Suppressor macrophage treated with lipopolysaccharide for 4 hours (primary cell): Measurements from ENCODE around the gene SYNJ2.

Experiments used
- DNase-seq: peaks from one replicate; pipeline ENCODE4 v3.0.0-alpha.2; 2020

Gene SYNJ2

GRCh38 chr6:157999168-158000051, 17.7 kb downstream of the SYNJ2 start:
- no peak for DNase-seq

DNA sequence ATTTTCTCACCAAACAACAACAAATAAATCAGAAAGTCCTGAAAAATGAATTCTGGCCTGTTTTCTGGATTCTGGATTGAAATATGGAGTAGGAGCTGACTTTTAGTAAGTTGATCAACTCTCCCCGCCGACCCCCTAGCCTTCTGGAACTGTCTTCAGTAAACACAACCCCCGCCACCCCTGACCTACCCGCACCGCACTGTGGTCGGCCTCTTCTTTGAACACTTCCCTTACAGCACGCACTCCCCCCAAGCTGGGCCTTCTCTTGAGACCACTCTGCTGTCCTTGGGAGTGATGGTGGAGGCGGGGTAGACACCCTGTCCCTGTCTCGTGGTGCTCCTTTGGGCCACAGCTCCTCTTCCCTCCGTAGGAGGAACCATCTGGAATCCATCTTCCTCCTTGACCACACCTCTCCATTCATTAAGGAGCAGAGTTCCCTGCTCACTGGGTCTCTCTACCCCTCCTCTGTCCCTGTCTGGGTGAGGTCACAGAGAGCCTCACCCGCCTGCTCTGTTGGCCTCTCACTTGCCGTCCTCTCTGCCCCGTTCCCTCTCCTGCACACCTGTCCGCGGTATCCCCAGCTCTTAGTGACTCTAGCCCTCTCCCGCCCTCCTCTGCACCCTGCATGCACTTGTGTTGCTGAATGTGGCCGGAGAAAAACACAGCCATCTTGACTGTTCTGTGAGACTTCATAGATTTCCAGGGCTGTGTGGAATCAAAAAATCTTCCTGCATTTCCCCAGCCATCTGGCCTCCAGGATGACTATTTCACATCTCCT, 19.1 kb downstream of the SYNJ2 start:
- DNase-seq = no peak

- DNase-seq = no peak
These were observed 20.7 kb downstream of the SYNJ2 start for GRCh38 chr6:158002249-158002950.

- DNase-seq = no peak
These were observed 21.5 kb downstream of the SYNJ2 start for GRCh38 chr6:158002951-158003853.

- peak; percentile 67 for DNase-seq
These were observed 22.4 kb downstream of the SYNJ2 start for GRCh38 chr6:158003910-158004700.

- DNase-seq = no peak
These were observed 23.0 kb downstream of the SYNJ2 start for GRCh38 chr6:158004701-158005095.

DNA sequence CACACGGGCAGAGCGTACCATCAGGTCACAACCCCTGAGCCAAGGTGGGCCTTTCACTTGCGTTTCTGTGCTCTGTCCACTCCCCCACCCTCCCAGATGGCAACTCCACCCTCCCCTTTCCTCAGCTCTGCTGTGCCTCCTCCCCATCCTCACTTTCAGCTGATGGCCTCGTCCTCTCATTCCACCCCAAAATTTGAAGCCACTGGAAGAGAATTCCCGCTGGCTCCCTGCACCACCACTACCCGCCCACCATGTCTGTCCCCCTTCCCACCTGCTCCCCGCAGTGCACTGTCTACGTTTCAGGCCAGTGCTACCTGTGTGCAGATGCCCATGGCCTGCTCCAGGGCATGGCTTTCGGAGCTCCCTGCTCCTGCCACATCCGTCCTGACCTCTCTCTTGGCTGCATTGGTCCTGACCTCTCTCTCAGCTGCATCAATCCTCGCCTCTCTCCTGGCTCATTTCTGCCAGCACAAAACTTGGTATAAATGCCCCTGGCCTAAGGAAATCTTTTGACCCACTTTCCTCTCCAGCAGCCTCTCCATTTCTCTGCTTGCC, 24.0 kb downstream of the SYNJ2 start:
- no peak for DNase-seq

- no peak for DNase-seq
These were observed 24.7 kb downstream of the SYNJ2 start for GRCh38 chr6:158006331-158006730.

DNA sequence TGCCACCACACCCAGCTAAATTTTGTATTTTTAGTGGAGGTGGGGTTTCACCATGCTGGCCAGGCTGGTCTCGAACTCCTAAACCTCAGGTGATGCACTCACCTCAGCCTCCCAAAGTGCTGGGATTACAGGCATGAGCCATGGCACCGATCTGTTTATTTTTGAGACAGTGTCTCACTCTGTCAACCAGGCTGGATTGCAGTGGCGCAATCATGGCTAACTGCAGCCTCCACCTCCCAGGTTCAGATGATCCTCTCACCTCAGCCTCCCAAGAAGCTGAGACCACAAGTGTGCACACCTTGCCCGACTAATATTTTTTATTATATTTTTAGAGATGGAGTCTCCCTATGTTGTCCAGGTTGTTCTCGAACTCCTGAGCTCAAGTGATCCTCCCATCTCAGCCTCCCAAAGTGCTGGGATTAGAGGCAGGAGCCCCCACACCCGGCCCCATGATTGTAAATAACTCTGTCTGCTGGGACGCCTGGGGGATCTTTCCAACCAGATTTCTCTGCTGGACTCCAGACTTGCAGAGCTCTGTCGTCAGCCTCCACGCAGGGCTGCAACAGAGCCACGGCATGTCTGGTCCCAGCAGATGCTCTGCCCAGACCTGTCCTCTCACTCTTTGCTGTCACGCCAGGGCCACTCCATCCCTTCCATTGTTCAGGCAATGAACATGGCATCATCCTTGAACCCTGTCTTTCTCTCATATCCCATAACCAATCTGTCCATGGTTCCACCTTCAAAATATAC, 25.3 kb downstream of the SYNJ2 start:
- no peak for DNase-seq

GRCh38 chr6:158008864-158009113, 27.1 kb downstream of the SYNJ2 start:
- DNase-seq = no peak

DNA sequence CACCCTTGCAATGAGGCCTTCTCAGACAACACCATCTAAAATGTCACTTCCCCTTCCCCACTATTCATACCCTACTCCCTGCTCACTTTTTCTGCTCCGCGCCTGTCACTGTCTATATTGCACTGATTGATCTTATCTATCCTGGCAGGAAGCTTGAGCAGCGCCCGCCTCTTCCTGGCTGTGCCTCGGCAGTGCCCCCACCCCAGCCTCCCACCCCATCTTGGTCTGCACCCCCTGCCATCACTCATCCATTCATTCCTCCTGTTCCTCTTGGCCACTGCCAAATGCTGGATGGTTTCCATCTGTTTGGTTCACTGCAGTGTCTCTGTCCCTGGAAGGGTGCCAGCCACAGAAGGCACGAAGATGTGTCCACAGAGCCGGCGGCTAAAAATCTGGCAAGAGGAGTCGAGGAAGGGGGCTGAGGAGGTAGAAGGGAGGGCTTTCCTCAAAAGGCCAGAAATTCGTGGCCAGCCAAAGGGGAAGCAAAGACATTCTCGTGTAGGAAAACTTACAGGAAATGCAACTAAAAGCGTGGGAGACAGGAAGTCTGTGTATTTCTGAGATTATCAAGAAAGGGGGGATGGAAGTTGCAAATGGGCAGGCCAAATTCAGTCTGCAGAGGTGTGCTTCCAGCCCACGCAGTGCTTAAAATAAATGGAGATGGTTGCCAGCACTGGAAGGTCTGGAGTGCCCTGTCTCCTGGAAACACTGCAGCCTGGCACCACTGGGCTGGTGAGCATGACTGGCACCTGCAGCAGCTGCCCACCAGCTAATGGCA, 27.6 kb downstream of the SYNJ2 start:
- DNase-seq = peak; percentile 63

DNA sequence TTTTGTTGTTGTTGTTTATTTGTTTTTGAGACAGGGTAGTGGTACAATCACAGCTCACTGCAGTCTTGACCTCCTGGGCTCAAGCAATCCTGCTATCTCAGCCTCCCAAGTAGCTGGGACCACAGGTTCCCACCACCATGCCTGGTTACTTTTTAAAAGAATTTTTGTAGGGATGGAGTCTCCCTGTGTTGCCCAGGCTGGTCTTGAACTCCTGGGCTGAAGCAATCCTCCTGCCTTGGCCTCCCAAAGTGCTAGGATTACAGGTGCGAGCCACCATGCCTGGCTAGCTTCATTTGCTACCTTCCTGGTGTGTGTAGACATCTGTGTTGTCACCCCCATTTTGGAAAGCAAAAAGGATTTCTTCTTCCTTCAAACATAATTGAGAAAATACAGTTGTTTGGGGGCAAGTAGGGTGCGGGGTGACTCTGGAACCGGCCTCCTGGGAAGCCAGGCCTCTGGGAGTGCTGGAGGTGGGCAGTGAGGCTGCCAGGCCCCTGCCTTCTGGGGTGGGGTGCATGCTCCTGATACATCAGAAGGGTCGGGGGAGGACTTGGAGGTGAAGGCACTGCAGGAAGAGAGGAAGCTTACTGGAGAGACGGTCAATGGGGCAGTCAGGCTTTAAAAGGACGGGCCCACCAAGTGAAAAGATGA, 28.4 kb downstream of the SYNJ2 start:
- no peak for DNase-seq

DNA sequence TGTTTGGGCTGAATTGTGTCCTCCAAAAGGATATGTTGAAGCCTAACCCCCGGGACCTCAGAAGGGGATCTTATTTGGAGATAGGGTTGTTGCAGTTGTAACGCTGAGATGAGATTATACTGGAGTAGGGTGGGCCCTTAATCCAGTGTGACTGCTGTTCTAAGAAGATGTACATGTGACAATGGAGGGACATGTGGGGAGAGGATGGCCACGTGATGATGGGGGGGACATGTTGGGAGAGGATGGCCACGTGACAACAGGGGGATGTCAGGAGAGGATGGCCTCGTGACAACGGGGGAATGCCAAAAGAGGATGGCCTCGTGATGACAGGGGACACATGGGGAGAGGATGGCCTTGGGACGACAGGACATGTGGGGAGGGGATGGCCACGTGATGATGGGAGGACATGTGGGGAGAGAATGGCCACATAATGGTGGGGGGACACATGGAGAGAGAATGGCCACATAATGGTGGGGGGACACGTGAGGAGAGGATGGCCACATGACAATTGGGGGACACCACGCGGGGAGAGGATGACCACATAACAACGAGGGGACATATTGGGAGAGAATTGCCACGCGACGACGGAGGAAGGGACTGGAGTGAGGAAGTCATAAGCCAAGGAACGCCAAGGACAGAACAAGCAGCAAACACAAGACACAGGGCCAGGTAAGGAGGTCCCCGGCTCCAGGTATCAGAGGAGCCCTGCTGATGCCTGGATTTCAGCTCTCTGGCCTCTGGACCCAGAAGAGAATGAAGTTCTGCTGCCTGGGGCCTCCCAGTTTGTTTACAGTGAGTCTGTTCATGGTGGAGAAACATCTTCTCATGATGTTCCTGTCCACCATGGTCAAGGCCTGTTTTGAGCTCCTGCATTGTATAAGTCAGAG, 29.2 kb downstream of the SYNJ2 start:
- no peak for DNase-seq

- no peak for DNase-seq
These were observed 29.8 kb downstream of the SYNJ2 start for GRCh38 chr6:158011478-158011920.

DNA sequence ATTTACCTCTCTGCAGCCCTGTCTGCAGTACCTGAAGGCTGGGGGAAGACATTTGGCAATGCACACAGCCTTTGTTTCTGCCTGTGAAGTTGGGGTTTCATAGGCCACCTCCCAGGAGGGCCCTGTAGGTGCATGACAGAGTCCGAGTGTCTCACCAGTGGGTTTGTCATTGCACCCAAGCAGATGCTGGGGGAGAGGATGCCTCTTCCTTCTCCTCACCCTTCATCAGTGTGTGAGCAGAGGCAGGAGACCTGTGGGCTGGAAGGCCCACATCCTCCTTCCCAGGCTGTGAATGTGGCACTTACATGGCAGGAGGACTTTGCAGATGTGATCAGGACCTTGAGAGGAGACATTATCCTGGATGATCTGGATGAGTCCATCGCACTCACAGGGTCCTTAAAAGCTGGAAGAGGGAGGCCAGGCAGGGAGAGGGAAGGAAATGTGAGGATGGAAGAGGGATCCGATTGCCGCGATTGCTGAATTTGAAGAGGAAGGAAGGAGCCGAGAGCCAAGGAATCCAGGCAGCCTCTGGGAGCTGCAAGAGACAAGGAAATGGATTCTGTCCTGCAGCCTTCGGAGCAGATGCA, 30.4 kb downstream of the SYNJ2 start:
- DNase-seq = no peak

- no peak for DNase-seq
These were observed 32.3 kb downstream of the SYNJ2 start for GRCh38 chr6:158013904-158014504.

DNA sequence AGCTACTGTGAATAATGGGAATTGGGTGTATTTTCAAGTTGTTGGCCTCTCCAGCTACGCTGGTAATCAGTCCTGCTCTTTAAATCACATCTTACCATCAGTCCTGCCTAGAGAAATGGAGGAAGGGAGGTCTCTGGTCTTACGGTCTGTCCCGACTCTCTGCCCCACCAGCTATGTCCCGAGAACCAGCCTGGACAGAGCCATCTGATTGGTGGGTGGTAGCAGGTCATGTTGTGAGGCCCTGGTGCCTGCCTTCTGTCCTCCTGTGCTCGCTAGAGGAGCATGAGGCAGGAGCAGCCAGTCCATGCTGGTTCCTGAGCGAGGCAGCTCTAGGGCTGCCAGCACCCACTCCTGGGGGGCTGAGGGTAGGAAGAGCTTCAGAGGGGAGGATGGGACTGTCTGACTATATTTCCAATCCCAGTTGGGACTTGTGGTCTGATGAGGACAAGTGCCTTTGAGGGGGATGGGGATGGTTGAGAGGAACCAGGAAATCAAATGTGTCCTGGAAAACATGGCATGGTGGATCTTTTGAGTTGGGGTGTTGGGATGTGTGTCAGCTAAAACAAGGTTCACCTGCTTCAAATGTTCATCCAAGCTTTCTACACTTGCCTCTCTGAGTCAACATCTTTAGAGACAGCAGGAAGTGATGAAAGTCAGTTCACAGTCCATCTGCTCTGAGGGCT, 33.0 kb downstream of the SYNJ2 start:
- DNase-seq = no peak
